HepG2 (cell line): ENCODE data around the gene TCF12.

Experiments
- CENPBD1 ChIP-seq: sonication (generic); formaldehyde crosslinking; IDR thresholded peaks from 2 replicates; pipeline ENCODE4 v1.8.0; 2022; ENCODE audit warnings: missing genetic modification reagents, low read depth, mild to moderate bottlenecking, borderline replicate concordance
- CTCF ChIP-seq: sonication (generic); formaldehyde crosslinking; IDR thresholded peaks from 2 replicates; pipeline ENCODE4 v1.5.0; 2020; ENCODE audit warnings: mild to moderate bottlenecking, missing genetic modification reagents, moderate library complexity
- ETV5 ChIP-seq: IDR thresholded peaks from 2 replicates; pipeline ENCODE4 v1.6.1; 2018; ENCODE audit warnings: missing biosample characterization, missing genetic modification reagents, inconsistent platforms, borderline replicate concordance
- KLF9 ChIP-seq: IDR thresholded peaks from 2 replicates; pipeline ENCODE4 v1.6.1; 2016; ENCODE audit warnings: low read depth
- MYC ChIP-seq: sonication (generic); formaldehyde crosslinking; IDR thresholded peaks from 2 replicates; pipeline ENCODE4 v1.9.0; 2021; ENCODE audit warnings: missing genetic modification reagents, borderline replicate concordance
- SP1 ChIP-seq, 2 experiments: fragments of 450-650 bp in 1 of 2; sonication (generic) in 1 of 2; formaldehyde crosslinking in 1 of 2; IDR thresholded peaks; 2 replicates each; pipeline versions ENCODE4 v1.4.0 to v1.6.1; 2016 to 2020; ENCODE audit warnings: missing genetic modification reagents in 1 of 2
- TFE3 ChIP-seq: IDR thresholded peaks from 2 replicates; pipeline ENCODE4 v1.6.1; 2016
- THRA ChIP-seq: sonication (generic); formaldehyde crosslinking; IDR thresholded peaks from 2 replicates; pipeline ENCODE4 v1.4.0; 2020; ENCODE audit warnings: missing genetic modification reagents, borderline replicate concordance
- ZBTB44 ChIP-seq: sonication (generic); formaldehyde crosslinking; IDR thresholded peaks from 2 replicates; pipeline ENCODE4 v1.4.0; 2020; ENCODE audit warnings: missing genetic modification reagents
- ZNF660 ChIP-seq: sonication (generic); formaldehyde crosslinking; IDR thresholded peaks from 2 replicates; pipeline ENCODE4 v1.5.1; 2020; ENCODE audit warnings: mild to moderate bottlenecking, low read depth, missing genetic modification reagents, borderline replicate concordance
- ZNF768 ChIP-seq: sonication (generic); formaldehyde crosslinking; IDR thresholded peaks from 2 replicates; pipeline ENCODE4 v1.4.0; 2020; ENCODE audit warnings: missing genetic modification reagents
- ZNF790 ChIP-seq: sonication (generic); formaldehyde crosslinking; IDR thresholded peaks from 2 replicates; pipeline ENCODE4 v1.8.0; 2022; ENCODE audit warnings: missing genetic modification reagents, mild to moderate bottlenecking, borderline replicate concordance

- TF ChIP-seq MYC (no peak), KLF9 (CRISPR knock-in tag) (no peak), ZNF660 (CRISPR knock-in tag) (no peak), THRA (CRISPR knock-in tag) (no peak), ZNF790 (CRISPR knock-in tag) (no peak), CTCF (CRISPR knock-in tag) (no peak), SP1 (IDR thresholded peaks at IDR 0.05) (no peak), SP1 (CRISPR knock-in tag; IDR thresholded peaks at IDR 0.05) (no peak), ZBTB44 (CRISPR knock-in tag) (no peak), ETV5 (no peak), CENPBD1 (no peak), TFE3 (CRISPR knock-in tag) (no peak), ZNF768 (CRISPR knock-in tag) (no peak)
Observed at GRCh38 chr15:56920367-56920627, 1.9 kb downstream of the TCF12 start.
